Superior temporal gyrus (tissue), 1 donor: ENCODE data around the gene MAD1L1.

ENCODE experiments used
- DNase-seq: peaks from one replicate; pipeline ENCODE4 v3.0.0-alpha.2; 2016; ENCODE audit errors: extremely low spot score

The MAD1L1 gene

DNA sequence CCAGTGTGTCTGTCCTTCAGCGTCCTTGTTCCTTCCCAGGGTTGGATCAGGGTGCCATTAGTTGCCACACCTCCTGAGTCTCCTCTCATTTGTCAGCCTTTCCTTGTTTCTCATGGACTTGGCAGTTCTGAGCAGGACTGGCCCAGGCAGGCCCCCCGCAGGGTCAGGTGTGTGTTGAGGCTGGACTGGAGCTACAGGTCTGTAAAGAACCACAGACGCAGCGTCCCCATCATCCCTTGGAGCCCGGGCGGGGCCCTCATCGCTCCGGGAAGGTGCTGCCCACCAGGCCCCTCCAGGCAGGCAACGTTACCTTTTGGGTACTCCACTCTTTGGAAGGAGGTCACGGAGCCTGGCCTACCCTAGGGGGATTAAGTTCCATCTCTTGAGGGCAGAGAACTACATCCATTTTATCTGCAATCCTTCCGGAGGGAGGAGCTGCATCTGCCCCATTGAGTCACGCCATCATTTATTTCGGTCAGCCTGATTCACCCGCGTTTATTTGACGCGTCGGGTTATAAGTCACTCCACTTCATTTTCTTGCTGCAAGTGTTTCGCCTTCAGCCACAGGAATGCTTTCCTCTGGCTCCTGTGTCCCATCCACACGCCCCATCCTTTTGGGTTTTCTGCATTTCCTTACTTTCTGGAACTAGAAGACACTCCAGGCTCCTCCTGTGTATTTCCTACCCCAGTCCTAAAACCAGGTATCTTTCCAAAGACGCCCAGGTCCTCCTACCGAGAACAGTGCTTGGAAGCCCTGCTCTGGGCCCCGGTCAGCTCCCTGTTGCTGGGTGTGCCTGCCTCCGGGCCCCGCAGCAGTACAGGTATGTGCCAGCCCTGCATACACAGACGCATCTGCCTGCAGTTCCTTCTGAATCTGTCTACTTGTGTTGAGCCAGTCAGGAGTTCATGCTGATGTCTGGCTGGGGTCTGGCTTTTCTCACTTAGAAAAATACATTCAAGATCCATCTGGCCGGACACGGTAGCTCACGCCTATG is 141.9 kb downstream of the MAD1L1 start:
- no peak for DNase-seq

DNA sequence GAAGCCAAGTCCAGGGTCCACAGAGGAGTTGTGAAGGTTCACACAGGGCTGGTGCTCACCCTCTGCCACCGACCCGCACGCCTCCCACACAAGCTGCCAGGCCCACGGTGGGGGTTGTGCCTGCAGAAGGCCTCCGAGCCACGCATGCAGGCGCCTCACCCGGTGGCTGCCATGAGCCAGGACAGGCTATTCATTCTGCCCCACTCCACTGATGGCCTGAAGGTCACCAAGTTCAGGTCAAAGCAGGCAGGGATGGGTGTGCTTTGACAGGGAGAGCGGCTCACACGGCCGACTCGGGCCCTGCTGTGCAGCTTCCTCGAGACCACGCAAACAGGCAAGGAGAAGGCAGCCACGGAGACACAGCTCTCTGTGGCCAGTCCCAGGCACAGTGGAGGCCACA is 143.9 kb downstream of the MAD1L1 start:
- no peak for DNase-seq

- DNase-seq, result no peak
These were observed 145.0 kb downstream of the MAD1L1 start for GRCh38 chr7:2087744-2088143.

- DNase-seq, result peak; percentile 14
These were observed 146.5 kb downstream of the MAD1L1 start for GRCh38 chr7:2086229-2086628.

DNA sequence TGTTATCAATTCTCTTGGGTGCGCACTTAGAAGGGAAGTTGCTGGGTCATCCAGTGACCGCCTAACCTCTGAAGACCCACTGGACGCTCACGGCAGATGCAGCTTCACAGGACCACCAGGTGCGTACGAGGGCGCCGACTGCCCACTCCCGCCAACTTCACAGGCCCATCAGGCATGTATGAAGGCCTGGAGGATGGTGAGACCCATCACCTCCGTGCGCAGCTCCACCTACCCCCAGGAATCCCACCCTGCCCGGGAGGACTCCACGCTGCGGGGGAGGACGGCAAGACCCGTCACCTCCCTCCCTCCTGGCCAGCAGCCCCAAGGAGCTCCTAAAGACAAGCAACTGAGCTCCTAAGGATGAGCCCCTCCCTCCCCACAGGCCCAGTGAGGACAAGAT is 146.9 kb downstream of the MAD1L1 start:
- DNase-seq, result no peak

- no peak for DNase-seq
These were observed 147.8 kb downstream of the MAD1L1 start for GRCh38 chr7:2084781-2085505.

DNA sequence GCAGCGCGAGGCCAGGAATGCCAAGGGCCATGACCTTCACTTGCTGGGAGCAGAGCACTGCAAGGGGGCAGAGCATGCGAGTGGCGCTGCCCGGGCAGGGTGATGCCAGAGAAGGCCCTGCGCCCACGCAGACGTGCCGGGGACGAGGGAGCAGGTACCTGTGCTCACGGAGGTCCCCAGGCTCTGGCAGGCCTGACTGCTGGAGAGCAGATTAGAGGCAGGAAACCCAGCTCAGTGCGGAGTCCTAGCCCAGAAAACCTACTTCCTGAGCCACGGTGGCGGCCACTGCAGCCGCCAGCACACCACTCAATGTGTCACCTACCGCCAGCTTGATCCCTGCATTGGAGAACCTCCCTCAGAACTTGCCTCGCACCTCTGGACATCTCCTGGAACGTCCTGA is 148.4 kb downstream of the MAD1L1 start:
- no peak for DNase-seq

DNA sequence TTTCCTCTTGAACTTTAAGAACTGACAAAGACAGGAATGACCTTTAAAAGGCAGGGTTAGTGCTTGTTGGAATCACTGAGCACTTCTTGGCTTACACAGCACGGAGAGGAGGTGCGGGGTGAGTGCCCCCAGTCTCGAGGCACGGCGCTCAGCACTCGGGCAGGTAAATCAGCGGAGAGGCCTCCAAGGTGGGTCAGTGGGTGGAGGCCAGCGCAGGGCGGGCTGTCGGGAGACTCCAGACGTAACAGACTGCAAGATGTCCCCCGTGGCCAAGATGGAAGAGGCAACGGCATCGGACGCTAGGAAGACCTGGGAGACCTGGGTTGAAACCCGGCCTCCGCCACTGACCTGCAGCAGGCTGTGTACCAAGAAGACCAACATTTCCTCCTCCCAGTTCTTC is 149.4 kb downstream of the MAD1L1 start:
- no peak for DNase-seq

- no peak for DNase-seq
These were observed 150.4 kb downstream of the MAD1L1 start for GRCh38 chr7:2082139-2082998.

DNA sequence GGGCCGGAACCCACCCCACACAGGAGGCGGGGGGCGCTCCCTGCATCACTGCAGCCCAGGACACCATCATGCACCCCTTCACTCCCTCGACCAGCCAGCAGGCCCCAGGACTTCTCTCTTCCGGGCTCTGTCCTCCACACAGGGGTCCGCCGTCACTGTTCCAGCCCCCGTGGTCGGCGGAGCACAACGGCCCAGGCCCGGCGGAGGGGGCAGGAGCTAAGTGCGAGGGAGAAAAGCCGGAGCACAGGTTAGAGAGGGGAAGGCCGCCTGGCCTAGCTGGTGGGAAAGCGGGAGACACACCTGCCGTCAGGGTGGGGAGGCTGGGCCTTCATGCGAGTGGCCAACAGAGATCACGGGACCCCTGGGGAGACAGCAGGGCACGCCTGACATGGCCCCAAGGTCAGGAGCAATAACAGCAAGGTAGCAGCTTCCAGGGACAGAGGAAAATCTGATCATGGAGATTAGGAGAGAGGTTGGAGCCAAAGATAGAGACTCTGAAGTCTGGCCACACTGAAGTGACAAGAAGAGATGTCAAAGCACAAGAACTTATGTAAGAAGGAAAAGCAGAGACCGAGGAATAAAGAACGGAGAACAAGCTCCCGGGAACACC is 151.1 kb downstream of the MAD1L1 start:
- DNase-seq, result no peak

GRCh38 chr7:2080477-2080876 is 152.3 kb downstream of the MAD1L1 start:
- DNase-seq, result no peak

DNA sequence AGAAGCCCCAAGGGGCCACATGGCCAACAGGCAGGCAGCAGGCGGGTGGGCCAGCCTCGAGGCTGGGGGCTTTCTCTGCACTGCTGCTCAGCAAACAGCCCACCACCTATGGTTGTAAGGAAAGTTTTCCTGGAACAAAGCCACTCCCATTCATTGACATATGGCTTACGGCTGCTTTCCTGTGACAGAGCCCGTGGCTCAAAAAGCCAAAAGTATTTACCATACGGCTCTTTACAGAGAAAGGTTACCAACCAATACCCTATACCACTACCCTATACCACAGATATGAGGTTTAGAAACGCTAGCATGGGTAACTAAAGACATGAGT is 152.7 kb downstream of the MAD1L1 start:
- no peak for DNase-seq

DNA sequence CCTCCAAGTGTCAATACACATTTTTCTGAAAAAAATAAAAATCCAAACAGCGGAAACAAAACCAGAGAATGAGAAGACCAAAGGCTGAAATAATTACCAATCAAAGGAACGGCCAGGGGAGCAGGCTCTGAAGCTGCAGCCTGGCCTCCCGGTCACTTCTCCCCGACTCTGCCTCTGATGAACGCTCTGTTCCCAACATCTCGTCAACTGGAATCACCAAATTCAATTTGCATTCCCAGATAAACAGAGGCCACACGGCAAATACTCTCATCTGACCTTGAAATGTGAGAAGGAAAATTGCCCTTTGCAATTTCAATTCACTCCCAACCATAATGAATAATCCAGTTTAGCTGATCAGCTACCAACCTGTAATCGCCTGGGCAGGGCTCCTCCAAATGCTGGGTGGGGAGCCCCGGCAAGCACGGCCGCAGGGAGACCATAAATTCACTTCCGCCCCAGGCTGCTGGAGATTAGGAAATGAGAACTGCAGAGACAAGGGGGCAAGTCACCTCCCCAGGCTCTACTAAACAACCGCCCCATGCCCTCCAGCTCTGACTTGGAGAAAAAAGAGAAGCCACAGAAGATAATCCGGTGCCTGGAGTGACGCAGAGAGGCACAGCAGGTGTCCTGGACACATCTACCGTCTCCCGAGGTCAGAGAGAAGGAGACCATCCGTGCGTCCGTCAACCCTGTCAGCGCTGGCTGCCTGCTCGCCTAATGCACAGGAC is 153.2 kb downstream of the MAD1L1 start:
- DNase-seq, result no peak

- no peak for DNase-seq
These were observed 153.8 kb downstream of the MAD1L1 start for GRCh38 chr7:2078899-2079298.

DNA sequence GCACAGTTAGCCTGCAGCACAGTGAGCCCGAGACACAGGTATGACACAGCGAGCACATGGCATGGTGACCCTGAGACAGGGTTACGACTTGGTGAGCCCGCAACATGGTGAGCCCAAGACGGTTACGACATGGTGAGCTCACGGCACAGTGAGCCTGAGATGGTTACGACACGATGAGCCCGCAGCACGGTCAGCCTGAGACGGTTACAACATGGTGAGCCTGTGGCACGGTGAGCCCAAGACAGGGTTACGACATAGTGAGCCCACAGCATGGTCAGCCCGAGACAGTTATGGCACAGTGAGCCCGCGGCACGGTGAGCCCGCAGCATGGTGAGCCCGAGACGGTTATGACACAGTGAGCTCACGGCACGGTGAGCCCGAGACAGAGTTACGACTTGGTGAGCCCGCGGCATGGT is 156.1 kb downstream of the MAD1L1 start:
- DNase-seq, result no peak

GRCh38 chr7:2075811-2076210 is 156.9 kb downstream of the MAD1L1 start:
- DNase-seq, result no peak

- DNase-seq, result no peak
These were observed 158.1 kb downstream of the MAD1L1 start for GRCh38 chr7:2074691-2075090.

- DNase-seq, result no peak
These were observed 159.9 kb downstream of the MAD1L1 start for GRCh38 chr7:2072798-2073197.

DNA sequence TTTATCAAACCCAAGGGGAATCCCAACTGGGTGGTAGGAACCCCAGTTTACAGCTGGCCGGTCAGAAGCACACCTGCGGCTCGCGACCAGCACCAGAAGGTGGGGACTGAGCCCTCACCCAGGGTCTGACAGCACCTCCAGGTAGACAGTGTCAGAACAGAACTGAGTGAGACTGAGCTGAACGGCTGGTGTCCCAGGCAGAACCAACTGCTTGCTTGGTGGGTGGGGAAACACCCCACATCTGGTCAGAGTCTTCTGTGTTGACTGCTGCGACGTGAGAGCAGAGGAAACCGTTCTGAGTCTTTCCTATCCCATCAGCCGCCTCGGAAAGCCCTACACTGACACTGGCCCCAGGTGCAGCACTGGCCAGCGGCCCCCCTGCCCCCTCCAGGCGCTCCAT is 160.7 kb downstream of the MAD1L1 start:
- DNase-seq, result no peak

- DNase-seq, result no peak
These were observed 161.5 kb downstream of the MAD1L1 start for GRCh38 chr7:2071133-2071832.
